HUES48 (cell line): ENCODE data around the gene CREB5.

ENCODE experiments used
- H3K27ac ChIP-seq: one replicate; pipeline ENCODE4 v1.7.0; 2013; ENCODE audit warnings: low read depth, low read length, inconsistent platforms
- H3K27me3 ChIP-seq: 2 replicates; pipeline ENCODE4 v1.6.1; 2013; ENCODE audit warnings: mild to moderate bottlenecking, low read length; ENCODE audit not compliant: control insufficient read depth, insufficient read depth
- H3K36me3 ChIP-seq: 2 replicates; pipeline ENCODE4 v1.6.1; 2013; ENCODE audit warnings: low read length; ENCODE audit not compliant: control insufficient read depth, insufficient read depth
- H3K4me1 ChIP-seq: 2 replicates; pipeline ENCODE4 v1.6.1; 2013; ENCODE audit warnings: mild to moderate bottlenecking, low read length; ENCODE audit not compliant: control insufficient read depth, insufficient read depth
- H3K4me3 ChIP-seq: 2 replicates; pipeline ENCODE4 v1.5.1; 2013; ENCODE audit warnings: mild to moderate bottlenecking, low read depth, low read length
- H3K9ac ChIP-seq: 2 replicates; pipeline ENCODE4 v1.6.1; 2013; ENCODE audit warnings: mild to moderate bottlenecking, low read depth, low read length, moderate library complexity
- H3K9me3 ChIP-seq: 2 replicates; pipeline ENCODE4 v1.6.1; 2013; ENCODE audit warnings: low read length; ENCODE audit not compliant: control insufficient read depth, insufficient read depth

Gene CREB5

GRCh38 chr7:28459306-28459705 lies 47.0 kb downstream of the CREB5 start:
- Histone ChIP-seq H3K4me3 (no peak overlapping the region), H3K36me3 (no peaks in the 10 kb centered on the region), H3K9me3 (no peaks in the 10 kb centered on the region), H3K27ac (no peak overlapping the region), H3K9ac (no peak overlapping the region), H3K27me3 (no peaks in the 10 kb centered on the region), H3K4me1 (peaks cover 14% of the 10 kb centered on the region)

DNA sequence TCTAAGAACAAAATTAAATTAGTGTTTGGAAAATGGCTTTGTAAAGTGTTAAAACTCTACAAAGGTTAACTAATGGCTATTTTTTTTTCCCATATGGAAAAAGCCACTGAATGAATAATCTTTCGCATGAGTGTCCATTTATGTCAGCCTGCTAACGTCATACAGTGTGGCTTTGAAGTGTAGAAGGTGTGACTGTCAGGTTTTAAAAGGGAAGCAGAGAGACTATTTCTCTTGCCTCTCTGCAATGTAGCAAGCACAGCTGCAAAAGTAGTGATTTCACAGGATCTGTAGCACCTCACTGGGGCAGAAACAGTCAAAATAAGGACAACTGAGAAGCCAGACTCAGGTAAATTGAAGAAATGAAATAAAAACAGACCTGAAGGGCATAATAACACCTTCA lies 53.4 kb downstream of the CREB5 start:
- no peak overlapping the region for H3K27ac ChIP-seq
- no peaks in the 10 kb centered on the region for H3K27me3 ChIP-seq
- H3K9ac ChIP-seq: no peak overlapping the region
- H3K9me3 ChIP-seq: no peaks in the 10 kb centered on the region
- H3K4me3 ChIP-seq: no peak overlapping the region
- no peaks in the 10 kb centered on the region for H3K36me3 ChIP-seq
- peaks cover 2% of the 10 kb centered on the region; the same call in 1 of the 2 replicates for H3K4me1 ChIP-seq

DNA sequence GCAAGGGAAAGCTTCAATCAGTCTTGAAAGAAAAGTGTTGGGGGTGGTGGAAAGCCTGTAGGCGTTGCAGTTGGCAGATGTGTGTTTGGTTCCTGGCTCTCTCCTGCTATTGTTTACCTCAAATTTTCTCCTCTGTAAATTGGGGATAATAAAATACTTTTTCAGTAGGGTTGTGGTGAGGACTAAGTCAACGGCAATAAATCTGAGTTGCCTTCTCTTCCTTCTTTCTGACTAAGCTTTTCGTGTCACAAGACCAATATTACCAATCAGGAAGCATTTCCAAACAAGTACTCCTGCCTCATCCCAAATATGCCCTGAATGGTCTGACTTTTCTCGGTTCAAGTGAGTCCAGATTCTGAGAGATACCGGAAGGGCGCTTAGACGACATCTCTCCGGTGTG lies 54.0 kb downstream of the CREB5 start:
- no peaks in the 10 kb centered on the region for H3K27me3 ChIP-seq
- peaks cover 2% of the 10 kb centered on the region; the same call in 1 of the 2 replicates for H3K4me1 ChIP-seq
- no peak overlapping the region for H3K27ac ChIP-seq
- no peak overlapping the region for H3K4me3 ChIP-seq
- no peak overlapping the region for H3K9ac ChIP-seq
- H3K9me3 ChIP-seq: no peaks in the 10 kb centered on the region
- no peaks in the 10 kb centered on the region for H3K36me3 ChIP-seq

DNA sequence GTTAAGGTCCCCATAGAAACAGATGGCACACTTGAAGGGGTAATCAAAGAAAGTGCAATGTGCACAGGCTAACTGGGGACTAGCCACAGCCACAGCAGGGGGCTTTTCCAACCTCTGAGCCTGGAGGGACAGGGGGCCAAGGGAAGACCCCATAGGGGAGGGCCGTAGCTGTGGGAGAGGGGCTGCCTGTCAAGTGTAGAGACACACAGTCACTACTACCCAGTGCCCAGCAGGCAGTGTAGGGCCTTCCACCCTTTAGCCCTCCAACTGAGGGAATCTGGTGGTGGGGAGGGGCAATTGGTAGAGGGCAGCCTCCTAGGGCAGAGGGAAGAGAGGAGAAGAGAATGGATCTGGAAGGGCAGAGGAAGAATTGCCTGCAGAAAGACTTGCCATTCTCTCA lies 54.6 kb downstream of the CREB5 start:
- H3K9ac ChIP-seq: no peak overlapping the region
- H3K27ac ChIP-seq: no peak overlapping the region
- no peaks in the 10 kb centered on the region for H3K27me3 ChIP-seq
- no peaks in the 10 kb centered on the region for H3K9me3 ChIP-seq
- H3K4me3 ChIP-seq: no peak overlapping the region
- no peaks in the 10 kb centered on the region for H3K36me3 ChIP-seq
- peaks cover 2% of the 10 kb centered on the region; the same call in 1 of the 2 replicates for H3K4me1 ChIP-seq

- no peaks in the 10 kb centered on the region for H3K36me3 ChIP-seq
- no peak overlapping the region for H3K27ac ChIP-seq
- no peaks in the 10 kb centered on the region for H3K27me3 ChIP-seq
- H3K9me3 ChIP-seq: no peaks in the 10 kb centered on the region
- H3K9ac ChIP-seq: no peak overlapping the region
- H3K4me1 ChIP-seq: peaks cover 8% of the 10 kb centered on the region
- no peak overlapping the region for H3K4me3 ChIP-seq
These were observed 57.2 kb downstream of the CREB5 start for GRCh38 chr7:28469562-28469961.

DNA sequence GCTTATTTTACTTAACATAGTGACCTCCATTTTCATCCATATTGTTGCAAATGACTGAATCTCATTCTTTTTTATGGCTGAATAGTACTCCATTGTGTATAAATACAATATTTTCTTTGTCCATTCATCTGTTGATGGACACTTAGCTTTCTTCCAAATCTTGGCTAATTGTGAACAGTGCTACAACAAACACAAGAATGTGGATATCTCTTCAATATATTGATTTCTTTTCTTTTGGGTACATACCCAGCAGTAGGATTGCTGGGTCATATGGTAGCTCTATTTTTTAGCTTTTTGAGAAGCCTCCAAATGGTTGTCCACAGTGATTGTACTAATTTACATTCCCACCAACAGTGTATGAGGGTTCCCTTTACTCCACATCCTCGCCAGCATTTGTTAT lies 58.0 kb downstream of the CREB5 start:
- no peaks in the 10 kb centered on the region for H3K36me3 ChIP-seq
- H3K27ac ChIP-seq: no peak overlapping the region
- H3K27me3 ChIP-seq: no peaks in the 10 kb centered on the region
- H3K4me1 ChIP-seq: peaks cover 8% of the 10 kb centered on the region
- H3K9ac ChIP-seq: no peak overlapping the region
- H3K4me3 ChIP-seq: no peak overlapping the region
- H3K9me3 ChIP-seq: no peaks in the 10 kb centered on the region

DNA sequence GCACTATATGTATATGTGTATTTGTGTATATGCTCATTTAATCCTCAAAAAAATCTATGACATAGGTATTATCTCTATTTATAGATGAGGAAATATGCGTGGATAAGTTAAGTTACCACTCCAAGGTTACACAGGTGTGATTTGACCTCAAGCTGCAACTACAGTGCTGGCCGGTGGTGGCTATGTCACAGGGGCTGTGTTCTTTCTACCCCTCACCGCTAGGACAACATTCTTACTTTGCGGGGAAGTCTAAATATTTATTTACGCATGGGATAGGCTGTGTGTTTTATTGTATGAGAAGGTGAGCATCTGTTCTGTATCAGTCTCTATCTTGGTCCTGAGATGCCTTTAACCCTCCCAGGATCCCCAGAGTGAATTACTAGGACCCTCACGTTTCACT lies 60.0 kb downstream of the CREB5 start:
- H3K9me3 ChIP-seq: no peaks in the 10 kb centered on the region
- no peak overlapping the region for H3K27ac ChIP-seq
- H3K36me3 ChIP-seq: no peaks in the 10 kb centered on the region
- peaks cover 6% of the 10 kb centered on the region; the same call in 1 of the 2 replicates for H3K4me1 ChIP-seq
- no peaks in the 10 kb centered on the region for H3K27me3 ChIP-seq
- H3K9ac ChIP-seq: no peak overlapping the region
- no peak overlapping the region for H3K4me3 ChIP-seq

- Histone ChIP-seq H3K27me3 (no peaks in the 10 kb centered on the region), H3K9me3 (no peaks in the 10 kb centered on the region), H3K36me3 (no peaks in the 10 kb centered on the region), H3K27ac (no peak overlapping the region), H3K4me1 (peaks cover 8% of the 10 kb centered on the region; the same call in 1 of the 2 replicates), H3K9ac (no peak overlapping the region), H3K4me3 (no peak overlapping the region)
These were observed 61.4 kb downstream of the CREB5 start for GRCh38 chr7:28473571-28474281.

GRCh38 chr7:28474282-28474638 lies 61.9 kb downstream of the CREB5 start:
- Histone ChIP-seq H3K36me3 (no peaks in the 10 kb centered on the region), H3K9me3 (no peaks in the 10 kb centered on the region), H3K4me1 (peaks cover 13% of the 10 kb centered on the region), H3K27ac (no peak overlapping the region), H3K9ac (no peak overlapping the region), H3K4me3 (no peak overlapping the region), H3K27me3 (no peaks in the 10 kb centered on the region)

DNA sequence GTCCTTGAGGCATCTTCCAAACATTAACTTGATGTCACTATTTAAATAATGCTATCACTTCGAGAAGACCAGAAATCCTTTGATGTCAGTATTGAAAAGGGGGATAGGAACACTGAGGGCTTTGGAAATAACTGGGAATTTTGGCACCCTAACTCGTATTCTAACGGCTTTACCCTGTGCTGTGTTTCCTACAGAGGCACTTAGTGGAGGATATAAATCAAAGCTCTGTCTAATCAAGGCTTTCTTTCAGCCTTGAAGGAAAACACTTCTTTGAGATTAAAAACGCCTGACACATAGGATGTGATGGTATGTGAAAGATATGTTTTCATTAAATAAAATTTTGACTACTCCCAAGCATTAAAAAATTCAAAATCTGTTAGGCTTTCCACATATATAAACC lies 62.3 kb downstream of the CREB5 start:
- Histone ChIP-seq H3K4me3 (no peak overlapping the region), H3K27ac (no peak overlapping the region), H3K27me3 (no peaks in the 10 kb centered on the region), H3K9me3 (no peaks in the 10 kb centered on the region), H3K4me1 (peaks cover 17% of the 10 kb centered on the region), H3K9ac (no peak overlapping the region), H3K36me3 (no peaks in the 10 kb centered on the region)

GRCh38 chr7:28477041-28477442 lies 64.7 kb downstream of the CREB5 start:
- Histone ChIP-seq H3K27me3 (no peaks in the 10 kb centered on the region), H3K27ac (no peak overlapping the region), H3K4me1 (peaks cover 40% of the 10 kb centered on the region), H3K36me3 (no peaks in the 10 kb centered on the region), H3K9me3 (no peaks in the 10 kb centered on the region), H3K9ac (no peak overlapping the region), H3K4me3 (no peak overlapping the region)
